Measurements from ENCODE around the gene SCN3B. TPM values are rescaled to one million over a fixed set of nuclear protein-coding genes. Genes with fewer than 3 reads are reported as not detected.

SCN3B gene
- 0.10 to 0.25 TPM (median 0.15 TPM) in 5 replicates for total RNA-seq (2022; extraction: Qiagen RNA extraction; ENCODE audit: low read depth)

DNA sequence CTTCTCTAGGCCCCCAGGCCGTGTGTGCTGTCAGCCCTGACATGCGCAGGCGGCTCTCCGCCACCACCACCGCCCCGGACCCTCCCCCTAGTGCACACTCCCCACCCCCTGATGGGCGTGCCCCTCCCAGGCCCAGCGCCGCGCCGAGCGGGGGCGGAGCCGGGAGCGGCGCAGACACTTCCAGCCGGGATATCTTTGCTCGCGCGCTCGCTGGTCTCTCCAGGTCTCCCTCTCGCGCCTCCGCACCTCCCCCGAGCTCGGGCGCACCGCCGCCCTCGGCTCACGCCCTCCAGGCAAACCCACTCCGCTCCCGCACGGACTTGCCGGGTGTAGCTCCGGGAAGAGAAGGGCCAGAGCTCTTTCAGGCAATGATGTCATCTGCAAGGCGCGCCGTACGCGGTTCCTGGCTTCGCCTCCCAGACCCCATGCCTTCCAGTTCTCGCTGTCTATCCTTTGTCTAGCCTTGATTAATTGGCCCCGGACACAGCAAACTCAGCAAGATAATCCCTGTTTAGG is at the start of gene SCN3B:
SCN3B (minus strand) TSS at position 59 of the 516 bp plus-strand sequence. CDS start 823 bp downstream, outside the sequence.

Other genes with a start within 250 kb of the SCN3B start
- 34.2 to 50.8 TPM (median 49.1 TPM) in 5 replicates for gene GRAMD1B, start 224.4 kb downstream of the SCN3B start, total RNA-seq (2022; extraction: Qiagen RNA extraction; ENCODE audit: low read depth)
- 10.1 to 11.7 TPM (median 10.9 TPM) in 5 replicates for gene ZNF202, start 87.0 kb upstream of the SCN3B start, total RNA-seq (2022; extraction: Qiagen RNA extraction; ENCODE audit: low read depth)
- not detected in 5 replicates for gene OR6X1, start 99.9 kb upstream of the SCN3B start, total RNA-seq (2022; extraction: Qiagen RNA extraction; ENCODE audit: low read depth)
- not detected in 5 replicates for gene OR6M1, start 151.7 kb upstream of the SCN3B start, total RNA-seq (2022; extraction: Qiagen RNA extraction; ENCODE audit: low read depth)
- not detected in 5 replicates for gene TMEM225, start 231.0 kb upstream of the SCN3B start, total RNA-seq (2022; extraction: Qiagen RNA extraction; ENCODE audit: low read depth)
- not detected in 5 replicates for gene OR8D4, start 247.5 kb upstream of the SCN3B start, total RNA-seq (2022; extraction: Qiagen RNA extraction; ENCODE audit: low read depth)

Measured in A549 treated with DMSO at 1 μM for 4 hours (cell line).